Vagina (tissue), 2 donors: ENCODE data around the gene TNFRSF1B. TPM values are rescaled to one million over a fixed set of nuclear protein-coding genes. Genes with fewer than 3 reads are reported as not detected.
A peak's percentile ranks its signal among the peaks of the same experiment; 100 is the strongest.

ENCODE experiments used
- DNase-seq, 2 donors: peaks; one replicate each; pipeline ENCODE4 v3.0.0-alpha.2; 2017; ENCODE audit errors: extremely low spot score in 2 of 2
- H3K27ac ChIP-seq: fragments of 200-600 bp; sonication (generic); one replicate; pipeline ENCODE4 v1.5.1; 2019
- H3K27me3 ChIP-seq: fragments of 200-600 bp; sonication (generic); one replicate; pipeline ENCODE4 v1.5.1; 2019
- H3K36me3 ChIP-seq, 2 donors: fragments of 200-600 bp; sonication (generic); one replicate each; pipeline ENCODE4 v1.5.1; 2017 to 2019
- H3K4me1 ChIP-seq: fragments of 200-600 bp; sonication (generic); one replicate; pipeline ENCODE4 v1.5.1; 2019
- H3K4me3 ChIP-seq, 2 donors: fragments of 200-600 bp; sonication (generic); 1 replicate in 1 of 2; 2 replicates in 1 of 2; pipeline ENCODE4 v1.5.1; 2016 to 2019
- H3K9me3 ChIP-seq: fragments of 200-600 bp; sonication (generic); one replicate; pipeline ENCODE4 v1.5.1; 2019
- POLR2A ChIP-seq, 2 donors: fragments of 450-650 bp; IDR thresholded peaks; one replicate each; pipeline ENCODE4 v1.6.1; 2017; ENCODE audit warnings: antibody characterized with exemption in 2 of 2, mild to moderate bottlenecking in 2 of 2, moderate library complexity in 2 of 2
- POLR2AphosphoS5 ChIP-seq, 2 donors: sonication (generic); formaldehyde crosslinking; IDR thresholded peaks; one replicate each; pipeline ENCODE4 v1.9.0; 2017; ENCODE audit warnings: antibody characterized with exemption in 2 of 2, mild to moderate bottlenecking in 2 of 2, low read depth in 1 of 2; ENCODE audit not compliant: insufficient read depth in 1 of 2
- intact Hi-C: fragments of 100-400 bp; cut with DNase I; formaldehyde crosslinking; loops from one replicate; pipeline ENCODE4 v1.15.1; 2023
- total RNA-seq: library from RNA; depleted of rRNA; stranded (reverse); fragments of >200 nt; gene quantifications from one replicate; pipeline ENCODE4 v1.2.3, GENCODE V29; 2016
- TF ChIP-seq, protein P1 (sequence below), 3 experiments: fragments of 450-650 bp in 2 of 3; fragments of 200-600 bp in 1 of 3; sonication (generic) in 1 of 3; IDR thresholded peaks; one replicate each; pipeline ENCODE4 v1.5.1; 2017 to 2019; ENCODE audit warnings: antibody characterized with exemption in 3 of 3, mild to moderate bottlenecking in 2 of 3, moderate library complexity in 2 of 3

TNFRSF1B gene
- total RNA-seq, 1 donor from 2014 or later = 41.0 TPM

DNA sequence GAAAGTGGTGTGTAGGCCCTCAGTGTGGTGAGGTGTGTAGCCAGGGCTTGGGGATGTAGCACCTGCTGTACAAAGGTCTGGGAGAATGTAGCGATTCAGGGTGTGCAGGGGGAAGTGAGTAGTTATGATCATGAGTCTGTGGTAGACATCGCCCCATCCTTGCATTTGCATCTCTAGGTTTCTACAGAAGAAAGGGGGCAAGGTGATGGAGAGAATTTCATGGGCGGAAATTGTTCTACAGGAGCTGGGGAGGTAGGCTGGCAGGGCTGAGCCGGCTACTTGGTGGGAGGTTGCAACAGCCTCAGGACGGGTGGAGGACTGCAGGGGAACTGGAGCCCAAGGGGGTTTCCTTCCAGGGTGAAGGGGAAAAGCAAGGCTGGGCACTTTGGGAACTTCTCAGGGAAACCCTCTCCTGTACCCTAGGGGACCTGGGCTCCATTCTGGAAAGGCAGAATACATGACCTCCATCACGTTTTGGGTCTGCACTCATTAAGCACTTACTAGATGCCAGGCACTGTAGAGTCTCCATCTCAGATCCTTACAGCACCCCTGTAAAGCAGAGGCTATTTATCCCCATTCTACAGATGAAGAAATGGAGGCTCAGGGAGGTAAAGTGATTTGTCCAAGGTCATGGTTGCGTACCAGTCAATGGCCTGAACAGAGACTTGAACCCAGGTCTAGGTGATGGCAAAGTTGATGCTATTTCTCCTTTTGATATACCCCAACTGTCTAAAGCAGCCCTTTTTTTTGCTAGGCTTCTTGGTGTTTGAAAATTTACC, 14.5 kb upstream of the TNFRSF1B start:
- no peaks in the 10 kb centered on the region for H3K36me3 ChIP-seq
- peaks cover 21% of the 10 kb centered on the region for H3K4me1 ChIP-seq
- no peaks in the 10 kb centered on the region for H3K27me3 ChIP-seq
- intact Hi-C loops = no loop called here
- H3K27ac ChIP-seq = peak overlapping the region; percentile 54
- H3K9me3 ChIP-seq = no peaks in the 10 kb centered on the region
- H3K4me3 ChIP-seq = no peak overlapping the region
- DNase-seq = no peak
- TF ChIP-seq POLR2AphosphoS5 (IDR thresholded peaks at IDR 0.05; ENCODE audit: insufficient read depth in 1 of 2, low read depth in 1 of 2) = no peak

- no peak for DNase-seq
- Histone ChIP-seq H3K27ac (peak overlapping the region; percentile 54), H3K4me1 (peaks cover 15% of the 10 kb centered on the region), H3K36me3 (no peaks in the 10 kb centered on the region), H3K9me3 (no peaks in the 10 kb centered on the region), H3K27me3 (no peaks in the 10 kb centered on the region), H3K4me3 (no peak overlapping the region)
- intact Hi-C loops = no loop called here
- TF ChIP-seq, protein P1, sequence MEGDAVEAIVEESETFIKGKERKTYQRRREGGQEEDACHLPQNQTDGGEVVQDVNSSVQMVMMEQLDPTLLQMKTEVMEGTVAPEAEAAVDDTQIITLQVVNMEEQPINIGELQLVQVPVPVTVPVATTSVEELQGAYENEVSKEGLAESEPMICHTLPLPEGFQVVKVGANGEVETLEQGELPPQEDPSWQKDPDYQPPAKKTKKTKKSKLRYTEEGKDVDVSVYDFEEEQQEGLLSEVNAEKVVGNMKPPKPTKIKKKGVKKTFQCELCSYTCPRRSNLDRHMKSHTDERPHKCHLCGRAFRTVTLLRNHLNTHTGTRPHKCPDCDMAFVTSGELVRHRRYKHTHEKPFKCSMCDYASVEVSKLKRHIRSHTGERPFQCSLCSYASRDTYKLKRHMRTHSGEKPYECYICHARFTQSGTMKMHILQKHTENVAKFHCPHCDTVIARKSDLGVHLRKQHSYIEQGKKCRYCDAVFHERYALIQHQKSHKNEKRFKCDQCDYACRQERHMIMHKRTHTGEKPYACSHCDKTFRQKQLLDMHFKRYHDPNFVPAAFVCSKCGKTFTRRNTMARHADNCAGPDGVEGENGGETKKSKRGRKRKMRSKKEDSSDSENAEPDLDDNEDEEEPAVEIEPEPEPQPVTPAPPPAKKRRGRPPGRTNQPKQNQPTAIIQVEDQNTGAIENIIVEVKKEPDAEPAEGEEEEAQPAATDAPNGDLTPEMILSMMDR (IDR thresholded peaks at IDR 0.05) = no peak
- peak in 1 of 2 donors; percentile 43 for TF ChIP-seq POLR2AphosphoS5 (IDR thresholded peaks at IDR 0.05; ENCODE audit: insufficient read depth in 1 of 2, low read depth in 1 of 2)
These were observed 13.5 kb upstream of the TNFRSF1B start for GRCh38 chr1:12153181-12153785.

DNA sequence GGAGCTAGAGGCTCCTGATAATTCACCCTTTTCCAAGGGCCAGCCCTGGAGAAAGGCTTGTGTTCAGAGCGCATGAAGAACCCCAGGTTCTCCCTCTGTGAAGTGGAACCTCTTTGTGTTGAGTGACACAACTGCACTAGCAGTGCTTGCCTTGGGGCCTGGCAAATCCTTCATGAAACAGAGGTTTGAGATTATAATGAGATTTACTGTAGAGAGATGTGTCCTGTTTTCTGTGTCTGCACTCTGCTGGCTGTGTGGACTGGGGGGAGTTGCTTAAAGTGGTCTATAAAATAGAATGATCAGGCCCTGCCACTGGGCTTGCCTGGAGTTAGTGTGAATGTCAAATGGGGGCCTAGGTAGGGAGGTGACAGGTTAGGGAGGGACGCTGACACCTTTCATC, 11.5 kb upstream of the TNFRSF1B start:
- H3K27ac ChIP-seq = no peak overlapping the region
- no peak for DNase-seq
- no peaks in the 10 kb centered on the region for H3K36me3 ChIP-seq
- TF ChIP-seq POLR2A (IDR thresholded peaks at IDR 0.05) (no peak), POLR2AphosphoS5 (IDR thresholded peaks at IDR 0.05; ENCODE audit: insufficient read depth in 1 of 2, low read depth in 1 of 2) (no peak)
- TF ChIP-seq, protein P1 (IDR thresholded peaks at IDR 0.05) = no peak
- H3K4me1 ChIP-seq = peaks cover 13% of the 10 kb centered on the region
- no peak overlapping the region for H3K4me3 ChIP-seq
- no peaks in the 10 kb centered on the region for H3K27me3 ChIP-seq
- no peaks in the 10 kb centered on the region for H3K9me3 ChIP-seq
- intact Hi-C loops = no loop called here

GRCh38 chr1:12157366-12158231, 9.2 kb upstream of the TNFRSF1B start:
- no peak for TF ChIP-seq POLR2AphosphoS5 (IDR thresholded peaks at IDR 0.05; ENCODE audit: insufficient read depth in 1 of 2, low read depth in 1 of 2)
- no peak for TF ChIP-seq POLR2A (IDR thresholded peaks at IDR 0.05)
- TF ChIP-seq, protein P1 (IDR thresholded peaks at IDR 0.05) = no peak
- no peaks in the 10 kb centered on the region for H3K27me3 ChIP-seq
- DNase-seq = no peak
- intact Hi-C loops = no loop called here
- H3K27ac ChIP-seq = no peak overlapping the region
- H3K36me3 ChIP-seq = no peaks in the 10 kb centered on the region
- H3K4me3 ChIP-seq = no peak overlapping the region
- no peaks in the 10 kb centered on the region for H3K9me3 ChIP-seq
- H3K4me1 ChIP-seq = peaks cover 27% of the 10 kb centered on the region

DNA sequence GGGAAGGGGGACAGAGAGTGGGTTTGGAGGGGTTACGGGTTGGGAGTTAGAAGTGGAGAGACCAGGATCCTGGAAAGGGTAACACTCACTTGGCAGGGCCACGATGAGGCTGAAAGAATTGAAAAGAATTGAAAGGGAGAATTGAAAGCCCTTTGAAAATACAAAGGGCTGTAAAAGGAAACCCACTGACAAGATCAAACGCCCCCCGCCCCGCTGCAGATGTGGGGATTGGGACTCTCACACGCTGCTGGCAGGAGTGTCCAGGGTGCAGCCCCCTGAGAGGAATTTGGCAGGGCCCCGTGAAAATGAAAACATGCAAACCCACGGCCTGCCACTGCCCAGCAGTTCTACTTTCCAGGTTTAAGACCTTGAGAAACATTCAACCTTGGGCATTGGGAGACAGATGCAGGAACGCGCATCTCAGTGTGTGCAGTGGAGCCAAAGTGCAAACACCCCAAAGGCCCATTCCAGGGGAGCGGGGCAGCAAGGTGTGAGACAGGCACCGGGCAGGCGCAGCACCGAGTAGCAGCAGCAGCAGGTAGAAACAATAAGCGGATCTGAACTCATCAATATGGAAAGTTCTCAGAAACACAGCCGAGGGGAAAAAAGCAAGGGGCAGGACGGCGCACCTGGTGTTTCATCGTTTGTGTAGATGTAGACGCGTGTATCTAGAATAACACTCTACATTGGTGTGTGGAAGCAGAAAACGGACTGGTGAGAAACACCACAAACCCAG, 8.3 kb upstream of the TNFRSF1B start:
- H3K4me3 ChIP-seq = no peak overlapping the region
- H3K4me1 ChIP-seq = peaks cover 23% of the 10 kb centered on the region
- H3K36me3 ChIP-seq = no peaks in the 10 kb centered on the region
- intact Hi-C loops = no loop called here
- no peak for DNase-seq
- TF ChIP-seq POLR2A (IDR thresholded peaks at IDR 0.05) = no peak
- TF ChIP-seq POLR2AphosphoS5 (IDR thresholded peaks at IDR 0.05; ENCODE audit: insufficient read depth in 1 of 2, low read depth in 1 of 2) = no peak
- TF ChIP-seq, protein P1 (IDR thresholded peaks at IDR 0.05) = no peak
- H3K27ac ChIP-seq = no peak overlapping the region
- no peaks in the 10 kb centered on the region for H3K27me3 ChIP-seq
- H3K9me3 ChIP-seq = no peaks in the 10 kb centered on the region
